Activated CD8-positive, alpha-beta T cell treated with anti-CD3 and anti-CD28 coated beads for 36 hours (primary cell): ENCODE measurements around the gene PPIE. TPM values are rescaled to one million over a fixed set of nuclear protein-coding genes. Genes with fewer than 3 reads are reported as not detected.
"Not testable (repeated sequence)": the region's sequence is repeated elsewhere in the genome, so short reads cannot be mapped to it uniquely, and the experiment has no call there.

ENCODE experiments used
- ATAC-seq: fragments of 200-7000 bp; cut with Tn5 transposase; one replicate; pipeline ENCODE4 v1.10.0; 2021; ENCODE audit warnings: mild to moderate bottlenecking, moderate library complexity
- CTCF ChIA-PET: fragments of 350-600 bp; sonication (Branson Sonifier 250); formaldehyde crosslinking; loops from one replicate; lab custom pipeline; 2021; ENCODE audit warnings: antibody characterized with exemption; lab: Charles Lee
- POLR2A ChIA-PET: fragments of 350-600 bp; sonication (Branson Sonifier 250); formaldehyde crosslinking; loops from one replicate; lab custom pipeline; 2021; ENCODE audit warnings: antibody characterized with exemption; lab: Charles Lee
- DNase-seq: peaks from one replicate; pipeline ENCODE4 v3.0.0-alpha.2; 2020
- H3K27ac Mint-ChIP-seq: one replicate; pipeline ENCODE4 v1.8.0; 2021; ENCODE audit warnings: mild to moderate bottlenecking, mixed read lengths
- H3K27me3 Mint-ChIP-seq: one replicate; pipeline ENCODE4 v1.8.0; 2021; ENCODE audit warnings: mixed read lengths
- H3K36me3 Mint-ChIP-seq: one replicate; pipeline ENCODE4 v1.8.0; 2021; ENCODE audit warnings: low read depth, mixed read lengths
- H3K4me1 Mint-ChIP-seq: one replicate; pipeline ENCODE4 v1.8.0; 2021; ENCODE audit warnings: low read depth, mixed read lengths
- H3K4me3 Mint-ChIP-seq: one replicate; pipeline ENCODE4 v1.8.0; 2021; ENCODE audit warnings: mild to moderate bottlenecking, moderate library complexity, mixed read lengths
- H3K9me3 Mint-ChIP-seq: one replicate; pipeline ENCODE4 v1.8.0; 2021; ENCODE audit warnings: mixed read lengths
- intact Hi-C: fragments of 100-400 bp; cut with micrococcal nuclease; formaldehyde crosslinking; loops from one replicate; pipeline ENCODE4 v1.10.0; 2022
- total RNA-seq, 2 experiments: library from RNA; stranded (reverse); gene quantifications; one replicate each; pipeline ENCODE4 v1.2.3, GENCODE V29; 2021
- TF ChIP-seq, protein P1 (sequence below): fragments of 200-600 bp; IDR thresholded peaks from one replicate; pipeline ENCODE4 v1.8.0; 2022; ENCODE audit warnings: antibody characterized with exemption, mild to moderate bottlenecking

PPIE gene
- total RNA-seq, 2 experiments from 2014 or later, result 71.7 to 74.7 TPM

DNA sequence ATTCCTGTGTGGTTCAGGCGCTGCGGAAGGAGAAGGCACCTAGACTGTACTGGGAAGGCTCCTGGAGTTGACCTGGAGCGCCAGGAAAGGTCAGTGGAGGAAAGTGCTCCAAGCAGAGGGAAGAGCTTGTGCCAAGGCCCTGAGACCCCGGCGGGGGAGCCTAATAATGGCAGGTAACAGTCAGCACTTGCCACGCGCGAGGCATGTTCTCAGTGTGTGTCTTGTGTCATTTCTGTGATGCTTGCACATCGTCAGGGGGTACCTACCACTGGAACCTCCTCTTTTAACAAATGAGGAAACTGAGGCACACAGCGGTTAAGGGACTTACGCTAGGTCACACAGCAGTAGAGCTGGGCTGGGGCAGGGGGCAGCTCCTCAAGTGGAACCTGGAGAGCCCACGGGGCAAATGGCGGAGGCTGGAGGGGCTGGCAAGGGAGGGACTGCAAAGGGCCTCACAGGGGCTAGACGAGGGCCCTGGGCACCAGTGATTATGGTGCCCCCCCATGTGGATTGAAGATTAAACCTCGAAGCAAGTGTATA is 51.0 kb downstream of the PPIE start:
- CTCF ChIA-PET, result interaction anchor here (0.9 to 2.8 kb wide), 2 partner anchors 10 to 86 kb away, joined by 4 to 13 read pairs; no protein-coding TSS in a partner anchor
- no peak for DNase-seq
- POLR2A ChIA-PET, result interaction anchor here (1.1 to 1.3 kb wide), 2 partner anchors 9 to 285 kb away, joined by 3 to 4 read pairs; no protein-coding TSS in a partner anchor
- Mint-ChIP-seq H3K27me3 (peaks cover 36% of the 10 kb centered on the region), H3K4me1 (no peaks in the 10 kb centered on the region), H3K36me3 (no peaks in the 10 kb centered on the region), H3K27ac (peak overlapping the region; percentile 3), H3K9me3 (no peaks in the 10 kb centered on the region), H3K4me3 (peak overlapping the region; percentile 72)
- TF ChIP-seq, protein P1, sequence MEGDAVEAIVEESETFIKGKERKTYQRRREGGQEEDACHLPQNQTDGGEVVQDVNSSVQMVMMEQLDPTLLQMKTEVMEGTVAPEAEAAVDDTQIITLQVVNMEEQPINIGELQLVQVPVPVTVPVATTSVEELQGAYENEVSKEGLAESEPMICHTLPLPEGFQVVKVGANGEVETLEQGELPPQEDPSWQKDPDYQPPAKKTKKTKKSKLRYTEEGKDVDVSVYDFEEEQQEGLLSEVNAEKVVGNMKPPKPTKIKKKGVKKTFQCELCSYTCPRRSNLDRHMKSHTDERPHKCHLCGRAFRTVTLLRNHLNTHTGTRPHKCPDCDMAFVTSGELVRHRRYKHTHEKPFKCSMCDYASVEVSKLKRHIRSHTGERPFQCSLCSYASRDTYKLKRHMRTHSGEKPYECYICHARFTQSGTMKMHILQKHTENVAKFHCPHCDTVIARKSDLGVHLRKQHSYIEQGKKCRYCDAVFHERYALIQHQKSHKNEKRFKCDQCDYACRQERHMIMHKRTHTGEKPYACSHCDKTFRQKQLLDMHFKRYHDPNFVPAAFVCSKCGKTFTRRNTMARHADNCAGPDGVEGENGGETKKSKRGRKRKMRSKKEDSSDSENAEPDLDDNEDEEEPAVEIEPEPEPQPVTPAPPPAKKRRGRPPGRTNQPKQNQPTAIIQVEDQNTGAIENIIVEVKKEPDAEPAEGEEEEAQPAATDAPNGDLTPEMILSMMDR, result no peak
- intact Hi-C loops, result no loop called here
- no peak for ATAC-seq

DNA sequence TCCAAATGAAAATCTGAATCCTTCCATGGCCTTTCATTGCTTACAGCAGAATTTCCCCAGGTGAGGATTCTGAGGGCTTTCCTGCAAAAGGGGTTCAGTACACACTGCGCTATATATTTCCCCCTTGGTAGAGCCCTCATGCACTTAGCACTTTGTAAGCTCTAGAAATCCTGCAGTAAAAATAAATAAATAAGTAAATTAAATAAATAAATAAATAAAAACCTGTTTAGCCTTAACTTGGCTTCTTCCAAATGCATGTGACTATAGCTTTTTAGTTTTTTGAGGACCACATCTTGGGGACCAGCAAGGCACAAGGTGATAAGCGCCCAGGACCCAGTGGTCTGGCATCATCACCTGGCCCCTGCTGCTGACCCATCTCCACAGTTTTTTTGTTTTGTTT is 53.2 kb downstream of the PPIE start:
- POLR2A ChIA-PET, result no interaction called here
- no peaks in the 10 kb centered on the region for H3K36me3 Mint-ChIP-seq
- peaks cover 31% of the 10 kb centered on the region for H3K27me3 Mint-ChIP-seq
- DNase-seq, result no peak
- H3K9me3 Mint-ChIP-seq, result no peaks in the 10 kb centered on the region
- no peak overlapping the region for H3K27ac Mint-ChIP-seq
- H3K4me3 Mint-ChIP-seq, result no peak overlapping the region
- no peak for ATAC-seq
- TF ChIP-seq, protein P1, result no peak
- CTCF ChIA-PET, result no interaction called here
- peaks cover 2% of the 10 kb centered on the region for H3K4me1 Mint-ChIP-seq
- intact Hi-C loops, result no loop called here

- no peak for DNase-seq
- Mint-ChIP-seq H3K27me3 (peaks cover 13% of the 10 kb centered on the region), H3K27ac (no peak overlapping the region), H3K4me1 (peaks cover 8% of the 10 kb centered on the region), H3K4me3 (no peak overlapping the region), H3K9me3 (no peaks in the 10 kb centered on the region), H3K36me3 (no peaks in the 10 kb centered on the region)
- TF ChIP-seq, protein P1, result no peak
- intact Hi-C loops, result loop anchor here (5.0 kb wide), 1 partner anchor 188 kb away; no protein-coding TSS in a partner anchor
- no peak for ATAC-seq
- ChIA-PET CTCF (no interaction called here), POLR2A (no interaction called here)
These were observed 57.0 kb downstream of the PPIE start for GRCh38 chr1:39795651-39796050.

DNA sequence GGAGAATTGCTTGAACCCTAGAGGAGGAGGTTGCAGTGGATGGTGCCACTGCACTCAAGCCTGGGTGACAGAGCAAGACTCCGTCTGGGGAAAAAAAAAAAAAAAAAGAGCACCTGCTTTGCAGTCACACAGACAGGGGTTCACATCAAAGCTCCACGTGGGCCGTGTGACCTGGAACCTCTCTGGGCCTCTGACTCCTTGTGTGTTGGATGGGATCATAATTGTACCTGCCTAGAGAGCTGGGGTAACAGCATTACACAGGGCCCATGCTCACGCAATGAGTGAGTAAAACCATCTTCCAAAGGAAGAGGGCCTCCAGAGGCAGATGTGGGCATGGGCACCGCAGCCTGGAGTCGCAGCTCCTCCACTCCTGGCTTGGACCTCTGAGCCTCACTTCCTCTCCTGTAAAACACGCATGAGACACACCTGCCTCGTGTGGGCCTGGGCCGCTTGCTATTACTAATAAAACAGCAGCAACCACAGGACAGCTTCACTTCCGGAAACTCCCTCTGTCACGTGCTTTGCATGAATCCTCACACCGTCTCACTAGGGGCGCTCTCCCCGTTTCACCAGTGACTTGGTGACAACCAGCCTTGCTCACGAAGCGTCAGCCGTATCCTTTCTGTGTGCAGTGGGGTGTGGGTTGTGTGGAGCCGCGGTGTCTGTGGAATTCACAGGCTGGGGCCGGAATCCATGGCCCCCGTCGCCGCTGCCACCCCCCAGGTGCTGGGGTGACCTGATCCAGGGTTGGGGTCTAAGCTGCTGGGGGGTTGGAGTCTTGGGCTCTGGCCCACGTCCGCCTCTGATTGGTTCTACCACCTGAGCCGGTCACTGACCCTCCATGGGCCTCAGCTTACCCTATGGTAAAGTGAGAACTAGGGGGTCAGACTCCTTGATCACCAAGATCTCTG is 60.4 kb downstream of the PPIE start:
- ChIA-PET CTCF (interaction anchor here (0.7 to 4.0 kb wide), 31 partner anchors 9 to 566 kb away, joined by 3 to 26 read pairs (median 4); partner anchors contain the start of genes BMP8B and PPIE), POLR2A (interaction anchor here (0.7 to 1.2 kb wide), 3 partner anchors 10 to 240 kb away, joined by 3 to 4 read pairs (median 4); partner anchors contain the start of gene BMP8B)
- peak; percentile 93 for DNase-seq
- Mint-ChIP-seq H3K27ac (peak overlapping the region; percentile 81), H3K4me3 (peak overlapping the region; percentile 48)
- intact Hi-C loops, result loop anchor here (5.0 kb wide), 1 partner anchor 192 kb away; no protein-coding TSS in a partner anchor
- not testable (repeated sequence) for H3K36me3 Mint-ChIP-seq, H3K9me3 Mint-ChIP-seq, H3K27me3 Mint-ChIP-seq, H3K4me1 Mint-ChIP-seq
- ATAC-seq, result peak; percentile 96

- Mint-ChIP-seq H3K4me3 (peak overlapping the region; percentile 48), H3K9me3 (no peaks in the 10 kb centered on the region), H3K4me1 (peaks cover 8% of the 10 kb centered on the region), H3K36me3 (no peaks in the 10 kb centered on the region), H3K27ac (peak overlapping the region; percentile 81), H3K27me3 (no peaks in the 10 kb centered on the region)
- DNase-seq (peak; percentile 75), ATAC-seq (peak; percentile 74)
- TF ChIP-seq, protein P1, result peak; percentile 96
- intact Hi-C loops, result loop anchor here (5.0 kb wide), 1 partner anchor 193 kb away; no protein-coding TSS in a partner anchor
- ChIA-PET CTCF (interaction anchor here (0.6 to 4.0 kb wide), 28 partner anchors 10 to 691 kb away, joined by 3 to 26 read pairs (median 4); partner anchors contain the start of genes BMP8B, MYCL and PPIE), POLR2A (interaction anchor here (0.6 to 1.2 kb wide), 2 partner anchors 133 to 239 kb away, joined by 3 to 4 read pairs; no protein-coding TSS in a partner anchor)
These were observed 61.2 kb downstream of the PPIE start for GRCh38 chr1:39799770-39800470.
